Tibial artery (tissue), 4 donors: Measurements from ENCODE around the gene TTLL11.

ENCODE experiments used
- DNase-seq, 2 donors: peaks; one replicate each; pipeline ENCODE4 v3.0.0-alpha.2; 2019
- H3K27ac ChIP-seq, 2 donors: fragments of 200-600 bp; sonication (generic) in 1 of 2; 1 replicate in 1 of 2; 2 replicates in 1 of 2; pipeline ENCODE4 v1.5.1; 2018 to 2019; ENCODE audit warnings: mild to moderate bottlenecking in 1 of 2
- H3K27me3 ChIP-seq, 2 donors: fragments of 200-600 bp; sonication (generic) in 1 of 2; one replicate each; pipeline versions ENCODE4 v1.5.1 to v1.6.0; 2016 to 2019
- H3K36me3 ChIP-seq, 3 donors: fragments of 200-600 bp; sonication (generic) in 2 of 3; one replicate each; pipeline ENCODE4 v1.5.1; 2016 to 2019; ENCODE audit warnings: mild to moderate bottlenecking in 2 of 3
- H3K4me1 ChIP-seq, 4 donors: fragments of 200-600 bp; sonication (generic) in 2 of 4; 1 replicate in 3 of 4; 2 replicates in 1 of 4; pipeline ENCODE4 v1.5.1; 2016 to 2019
- H3K4me3 ChIP-seq, 2 donors: fragments of 200-600 bp; sonication (generic) in 1 of 2; 1 replicate in 1 of 2; 2 replicates in 1 of 2; pipeline ENCODE4 v1.5.1; 2018 to 2019; ENCODE audit warnings: mild to moderate bottlenecking in 2 of 2
- H3K9me3 ChIP-seq, 3 donors: fragments of 200-600 bp; sonication (generic) in 1 of 3; one replicate each; pipeline ENCODE4 v1.5.1; 2016 to 2019
- intact Hi-C: fragments of 100-400 bp; cut with DNase I; formaldehyde crosslinking; loops from one replicate; pipeline ENCODE4 v1.15.0; 2023; ENCODE audit warnings: low total_unique reads
- TF ChIP-seq, protein P1 (sequence below), 2 experiments: fragments of 200-600 bp in 1 of 2; fragments of 450-650 bp in 1 of 2; IDR thresholded peaks; one replicate each; pipeline ENCODE4 v1.5.1; 2017 to 2019; ENCODE audit warnings: antibody characterized with exemption in 2 of 2, mild to moderate bottlenecking in 1 of 2, moderate library complexity in 1 of 2

Gene TTLL11

DNA sequence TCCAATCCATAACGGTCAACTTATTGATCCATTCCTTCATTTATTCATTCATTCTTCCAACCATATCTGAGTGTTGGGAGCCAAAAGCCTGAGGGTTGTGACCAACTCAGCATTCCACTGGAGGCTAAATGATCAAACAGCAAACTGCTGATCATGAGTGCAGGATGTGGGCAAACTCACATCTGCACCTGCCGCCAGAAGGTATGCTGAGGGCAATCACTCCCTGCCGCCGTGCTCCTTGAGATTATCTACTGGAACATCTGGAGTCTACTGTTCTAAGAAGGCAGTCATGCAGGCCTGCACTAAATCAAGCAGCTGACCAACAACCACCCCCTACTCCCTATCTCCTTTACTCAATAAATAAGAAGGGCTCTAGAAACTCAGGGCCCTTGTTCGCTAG is 184.0 kb downstream of the TTLL11 start:
- Histone ChIP-seq H3K27ac (no peak overlapping the region), H3K4me1 (no peaks in the 10 kb centered on the region), H3K4me3 (no peak overlapping the region), H3K27me3 (no peaks in the 10 kb centered on the region), H3K9me3 (no peaks in the 10 kb centered on the region), H3K36me3 (peaks cover 0 to 6% (median 4%) of the 10 kb centered on the region in 3 donors)
- TF ChIP-seq, protein P1, sequence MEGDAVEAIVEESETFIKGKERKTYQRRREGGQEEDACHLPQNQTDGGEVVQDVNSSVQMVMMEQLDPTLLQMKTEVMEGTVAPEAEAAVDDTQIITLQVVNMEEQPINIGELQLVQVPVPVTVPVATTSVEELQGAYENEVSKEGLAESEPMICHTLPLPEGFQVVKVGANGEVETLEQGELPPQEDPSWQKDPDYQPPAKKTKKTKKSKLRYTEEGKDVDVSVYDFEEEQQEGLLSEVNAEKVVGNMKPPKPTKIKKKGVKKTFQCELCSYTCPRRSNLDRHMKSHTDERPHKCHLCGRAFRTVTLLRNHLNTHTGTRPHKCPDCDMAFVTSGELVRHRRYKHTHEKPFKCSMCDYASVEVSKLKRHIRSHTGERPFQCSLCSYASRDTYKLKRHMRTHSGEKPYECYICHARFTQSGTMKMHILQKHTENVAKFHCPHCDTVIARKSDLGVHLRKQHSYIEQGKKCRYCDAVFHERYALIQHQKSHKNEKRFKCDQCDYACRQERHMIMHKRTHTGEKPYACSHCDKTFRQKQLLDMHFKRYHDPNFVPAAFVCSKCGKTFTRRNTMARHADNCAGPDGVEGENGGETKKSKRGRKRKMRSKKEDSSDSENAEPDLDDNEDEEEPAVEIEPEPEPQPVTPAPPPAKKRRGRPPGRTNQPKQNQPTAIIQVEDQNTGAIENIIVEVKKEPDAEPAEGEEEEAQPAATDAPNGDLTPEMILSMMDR (IDR thresholded peaks at IDR 0.05), result no peak
- DNase-seq, result no peak
- intact Hi-C loops, result no loop called here

DNA sequence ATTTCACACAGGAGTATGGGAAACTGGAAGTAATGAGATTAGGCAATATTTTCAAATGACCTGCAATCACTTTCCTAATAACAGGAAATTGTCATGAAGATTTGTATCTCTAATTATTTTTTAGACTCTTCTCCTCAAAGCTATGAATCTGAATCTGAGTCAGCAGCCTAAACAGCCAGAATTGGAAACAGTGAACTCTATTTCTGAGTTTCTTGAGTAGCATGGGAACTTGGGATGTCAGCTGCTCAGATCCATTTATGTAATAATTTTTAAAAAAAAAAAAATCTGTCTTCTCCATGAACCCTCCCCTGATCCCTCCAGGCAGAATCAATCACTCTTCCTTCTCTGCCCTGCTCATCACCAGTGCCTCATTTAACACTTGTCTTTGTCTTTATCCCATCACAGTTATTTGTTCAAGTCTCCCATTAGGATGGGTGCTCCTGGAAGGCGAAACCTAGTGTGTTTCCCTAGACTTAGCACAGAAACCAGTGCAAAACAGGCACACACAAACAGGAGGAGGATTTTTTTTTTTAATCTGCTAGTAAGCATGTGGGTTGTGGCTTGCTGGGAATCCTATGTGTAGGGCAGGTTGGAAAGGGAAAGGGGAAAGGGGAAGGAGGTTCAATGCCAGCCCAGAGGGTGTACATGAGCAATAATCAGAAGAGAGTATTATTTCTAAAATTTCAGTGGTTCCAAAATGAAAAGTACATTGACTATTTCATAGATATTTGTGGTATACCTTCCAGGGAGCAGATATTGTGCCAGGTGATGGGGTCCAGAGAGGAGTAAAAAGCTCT is 186.8 kb downstream of the TTLL11 start:
- no peak overlapping the region for H3K27ac ChIP-seq
- DNase-seq, result no peak
- H3K27me3 ChIP-seq, result no peaks in the 10 kb centered on the region
- no peak overlapping the region for H3K4me3 ChIP-seq
- TF ChIP-seq, protein P1 (IDR thresholded peaks at IDR 0.05), result no peak
- no peaks in the 10 kb centered on the region for H3K36me3 ChIP-seq
- no peaks in the 10 kb centered on the region for H3K4me1 ChIP-seq
- intact Hi-C loops, result no loop called here
- no peaks in the 10 kb centered on the region for H3K9me3 ChIP-seq

GRCh38 chr9:121902461-121903135 is 190.5 kb downstream of the TTLL11 start:
- peaks cover 0 to 8% (median 3%) of the 10 kb centered on the region in 4 donors for H3K4me1 ChIP-seq
- intact Hi-C loops, result no loop called here
- no peak overlapping the region for H3K27ac ChIP-seq
- DNase-seq, result no peak
- H3K36me3 ChIP-seq, result no peaks in the 10 kb centered on the region
- no peaks in the 10 kb centered on the region for H3K27me3 ChIP-seq
- TF ChIP-seq, protein P1 (IDR thresholded peaks at IDR 0.05), result no peak
- no peak overlapping the region for H3K4me3 ChIP-seq
- H3K9me3 ChIP-seq, result no peaks in the 10 kb centered on the region

GRCh38 chr9:121901616-121902015 is 191.5 kb downstream of the TTLL11 start:
- no peak overlapping the region for H3K4me3 ChIP-seq
- TF ChIP-seq, protein P1 (IDR thresholded peaks at IDR 0.05), result no peak
- intact Hi-C loops, result no loop called here
- no peaks in the 10 kb centered on the region for H3K9me3 ChIP-seq
- no peaks in the 10 kb centered on the region for H3K36me3 ChIP-seq
- no peak for DNase-seq
- H3K27me3 ChIP-seq, result no peaks in the 10 kb centered on the region
- peaks cover 0 to 8% (median 3%) of the 10 kb centered on the region in 4 donors for H3K4me1 ChIP-seq
- H3K27ac ChIP-seq, result no peak overlapping the region

DNA sequence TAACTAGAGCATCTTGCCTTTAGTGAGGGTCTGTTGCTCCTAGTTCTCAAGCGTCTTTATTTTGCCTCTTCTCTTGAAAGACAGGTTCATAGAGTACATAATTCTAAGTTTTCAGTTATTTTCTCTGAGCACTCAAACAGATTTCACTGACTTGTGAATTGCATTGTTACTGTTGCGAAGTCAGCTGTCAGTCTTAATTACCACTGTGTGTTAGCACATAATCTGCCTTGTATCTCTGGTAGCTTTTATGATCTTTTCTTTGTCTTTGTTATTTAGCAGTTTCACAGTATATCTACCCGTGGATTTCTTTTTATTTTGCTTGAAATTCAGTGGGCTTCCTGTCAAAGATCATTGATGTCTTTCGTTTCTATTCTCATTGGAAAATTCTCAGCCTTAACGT is 192.9 kb downstream of the TTLL11 start:
- Histone ChIP-seq H3K36me3 (no peaks in the 10 kb centered on the region), H3K27me3 (no peaks in the 10 kb centered on the region), H3K4me3 (no peak overlapping the region), H3K4me1 (peaks cover 0 to 11% (median 6%) of the 10 kb centered on the region in 4 donors), H3K9me3 (no peaks in the 10 kb centered on the region), H3K27ac (no peak overlapping the region)
- intact Hi-C loops, result no loop called here
- TF ChIP-seq, protein P1 (IDR thresholded peaks at IDR 0.05), result no peak
- DNase-seq, result no peak
